ENCODE data around the gene RNF207.

The RNF207 gene

GRCh38 chr1:6253380-6253779, 47.5 kb downstream of the RNF207 start:
- peaks cover 0 to 16% of the 10 kb centered on the region in 2 experiments for H3K36me3 ChIP-seq (ENCODE audit: control insufficient read depth in 1 of 2, insufficient read depth in 2 of 2, low read depth in 1 of 2, low read length in 2 of 2)
- H2BK12ac ChIP-seq (ENCODE audit: low read length in 2 of 2) = no peak overlapping the region
- H4K8ac ChIP-seq (ENCODE audit: low read length) = no peak overlapping the region
- H2BK15ac ChIP-seq (ENCODE audit: low read depth, poor library complexity, severe bottlenecking) = no peak overlapping the region
- H3K9me3 ChIP-seq (ENCODE audit: control insufficient read depth, low read length) = no peaks in the 10 kb centered on the region
- H3K18ac ChIP-seq (ENCODE audit: low read depth in 1 of 2, low read length in 2 of 2) = no peak overlapping the region
- H3K4me2 ChIP-seq (ENCODE audit: low read length, poor library complexity, severe bottlenecking) = no peak overlapping the region
- H3K23ac ChIP-seq (ENCODE audit: low read length in 2 of 2) = no peak overlapping the region
- no peak overlapping the region for H2AK5ac ChIP-seq (ENCODE audit: low read length, severe bottlenecking)
- H4K91ac ChIP-seq (ENCODE audit: low read length) = no peak overlapping the region
- H3K79me1 ChIP-seq (replicated peaks; ENCODE audit: low read length, poor library complexity, severe bottlenecking) = no peaks in the 10 kb centered on the region
- peaks cover 14% of the 10 kb centered on the region for H3K4me1 ChIP-seq (ENCODE audit: control insufficient read depth, insufficient read depth, low read depth, low read length)
- no peak for DNase-seq
- H3K14ac ChIP-seq (ENCODE audit: low read length in 2 of 2) = no peak overlapping the region
- no peak overlapping the region for H3K9ac ChIP-seq (ENCODE audit: low read length)
- H3K27ac ChIP-seq (ENCODE audit: low read length, poor library complexity, severe bottlenecking) = no peak overlapping the region
- H2BK5ac ChIP-seq (ENCODE audit: low read depth, low read length, poor library complexity, severe bottlenecking) = no peak overlapping the region
- no peak overlapping the region for H2BK120ac ChIP-seq (ENCODE audit: low read depth, low read length)
- no peak overlapping the region for H2AFZ ChIP-seq (ENCODE audit: low read depth, low read length)
- peaks cover 28 to 37% of the 10 kb centered on the region in 2 experiments for H3K27me3 ChIP-seq (ENCODE audit: control insufficient read depth in 1 of 2, insufficient read depth in 1 of 2, low read length in 2 of 2)
- 94% methylated on average over 9 of the region's 9 CpGs for WGBS
- no peak overlapping the region for H3K4me3 ChIP-seq (ENCODE audit: insufficient read depth in 1 of 2, low read depth in 1 of 2, low read length in 2 of 2)
- H3K4ac ChIP-seq (ENCODE audit: low read depth in 1 of 2, low read length in 2 of 2) = no peak overlapping the region

- Histone ChIP-seq H3K27me3 (ENCODE audit: control insufficient read depth in 1 of 2, insufficient read depth in 1 of 2, low read length in 2 of 2) (peaks cover 29 to 34% of the 10 kb centered on the region in 2 experiments), H3K23ac (ENCODE audit: low read length in 2 of 2) (no peak overlapping the region), H2BK12ac (ENCODE audit: low read length in 2 of 2) (no peak overlapping the region), H2BK120ac (ENCODE audit: low read depth, low read length) (no peak overlapping the region), H3K27ac (ENCODE audit: low read length, poor library complexity, severe bottlenecking) (no peak overlapping the region), H3K14ac (ENCODE audit: low read length in 2 of 2) (no peak overlapping the region), H3K9ac (ENCODE audit: low read length) (no peak overlapping the region), H3K4me2 (ENCODE audit: low read length, poor library complexity, severe bottlenecking) (no peak overlapping the region), H4K8ac (ENCODE audit: low read length) (no peak overlapping the region), H2BK15ac (ENCODE audit: low read depth, poor library complexity, severe bottlenecking) (no peak overlapping the region), H3K9me3 (ENCODE audit: control insufficient read depth, low read length) (no peaks in the 10 kb centered on the region), H3K4me3 (ENCODE audit: insufficient read depth in 1 of 2, low read depth in 1 of 2, low read length in 2 of 2) (no peak overlapping the region), H2AFZ (ENCODE audit: low read depth, low read length) (no peak overlapping the region), H3K4ac (ENCODE audit: low read depth in 1 of 2, low read length in 2 of 2) (no peak overlapping the region), H3K79me1 (replicated peaks; ENCODE audit: low read length, poor library complexity, severe bottlenecking) (no peaks in the 10 kb centered on the region), H3K4me1 (ENCODE audit: control insufficient read depth, insufficient read depth, low read depth, low read length) (peaks cover 4% of the 10 kb centered on the region), H4K91ac (ENCODE audit: low read length) (peak overlapping the region; percentile 29), H3K18ac (ENCODE audit: low read depth in 1 of 2, low read length in 2 of 2) (no peak overlapping the region), H3K36me3 (ENCODE audit: control insufficient read depth in 1 of 2, insufficient read depth in 2 of 2, low read depth in 1 of 2, low read length in 2 of 2) (peaks cover 0 to 16% of the 10 kb centered on the region in 2 experiments), H2AK5ac (ENCODE audit: low read length, severe bottlenecking) (no peak overlapping the region), H2BK5ac (ENCODE audit: low read depth, low read length, poor library complexity, severe bottlenecking) (no peak overlapping the region)
- 91% methylated on average over 7 of the region's 16 CpGs for WGBS
- DNase-seq = no peak
Measured at GRCh38 chr1:6254691-6255090, 48.8 kb downstream of the RNF207 start.

GRCh38 chr1:6256645-6257044, 50.7 kb downstream of the RNF207 start:
- Histone ChIP-seq H3K4me3 (ENCODE audit: insufficient read depth in 1 of 2, low read depth in 1 of 2, low read length in 2 of 2) (no peak overlapping the region), H3K27me3 (ENCODE audit: control insufficient read depth in 1 of 2, insufficient read depth in 1 of 2, low read length in 2 of 2) (peaks cover 14 to 16% of the 10 kb centered on the region in 2 experiments), H3K36me3 (ENCODE audit: control insufficient read depth in 1 of 2, insufficient read depth in 2 of 2, low read depth in 1 of 2, low read length in 2 of 2) (peaks cover 0 to 12% of the 10 kb centered on the region in 2 experiments), H3K4me2 (ENCODE audit: low read length, poor library complexity, severe bottlenecking) (no peak overlapping the region), H3K27ac (ENCODE audit: low read length, poor library complexity, severe bottlenecking) (no peak overlapping the region), H2BK12ac (ENCODE audit: low read length in 2 of 2) (no peak overlapping the region), H3K9ac (ENCODE audit: low read length) (no peak overlapping the region), H3K79me1 (replicated peaks; ENCODE audit: low read length, poor library complexity, severe bottlenecking) (no peaks in the 10 kb centered on the region), H3K14ac (ENCODE audit: low read length in 2 of 2) (no peak overlapping the region), H3K4ac (ENCODE audit: low read depth in 1 of 2, low read length in 2 of 2) (no peak overlapping the region), H4K8ac (ENCODE audit: low read length) (no peak overlapping the region), H2BK15ac (ENCODE audit: low read depth, poor library complexity, severe bottlenecking) (no peak overlapping the region), H3K23ac (ENCODE audit: low read length in 2 of 2) (no peak overlapping the region), H3K18ac (ENCODE audit: low read depth in 1 of 2, low read length in 2 of 2) (no peak overlapping the region), H3K9me3 (ENCODE audit: control insufficient read depth, low read length) (no peaks in the 10 kb centered on the region), H3K4me1 (ENCODE audit: control insufficient read depth, insufficient read depth, low read depth, low read length) (peaks cover 18% of the 10 kb centered on the region), H2BK120ac (ENCODE audit: low read depth, low read length) (no peak overlapping the region), H2BK5ac (ENCODE audit: low read depth, low read length, poor library complexity, severe bottlenecking) (no peak overlapping the region), H4K91ac (ENCODE audit: low read length) (no peak overlapping the region), H2AFZ (ENCODE audit: low read depth, low read length) (no peak overlapping the region), H2AK5ac (ENCODE audit: low read length, severe bottlenecking) (no peak overlapping the region)
- no peak for DNase-seq
- 91% methylated on average over 13 of the region's 13 CpGs for WGBS

- peaks cover 7 to 9% of the 10 kb centered on the region in 2 experiments for H3K27me3 ChIP-seq (ENCODE audit: control insufficient read depth in 1 of 2, insufficient read depth in 1 of 2, low read length in 2 of 2)
- no peak overlapping the region for H3K27ac ChIP-seq (ENCODE audit: low read length, poor library complexity, severe bottlenecking)
- no peaks in the 10 kb centered on the region for H3K79me1 ChIP-seq (replicated peaks; ENCODE audit: low read length, poor library complexity, severe bottlenecking)
- H2AK5ac ChIP-seq (ENCODE audit: low read length, severe bottlenecking) = no peak overlapping the region
- no peak overlapping the region for H4K8ac ChIP-seq (ENCODE audit: low read length)
- no peak overlapping the region for H2AFZ ChIP-seq (ENCODE audit: low read depth, low read length)
- H3K23ac ChIP-seq (ENCODE audit: low read length in 2 of 2) = no peak overlapping the region
- H2BK15ac ChIP-seq (ENCODE audit: low read depth, poor library complexity, severe bottlenecking) = no peak overlapping the region
- H3K18ac ChIP-seq (ENCODE audit: low read depth in 1 of 2, low read length in 2 of 2) = no peak overlapping the region
- peaks cover 22% of the 10 kb centered on the region for H3K4me1 ChIP-seq (ENCODE audit: control insufficient read depth, insufficient read depth, low read depth, low read length)
- DNase-seq = no peak
- H2BK5ac ChIP-seq (ENCODE audit: low read depth, low read length, poor library complexity, severe bottlenecking) = no peak overlapping the region
- no peaks in the 10 kb centered on the region for H3K9me3 ChIP-seq (ENCODE audit: control insufficient read depth, low read length)
- no peak overlapping the region for H2BK120ac ChIP-seq (ENCODE audit: low read depth, low read length)
- no peak overlapping the region for H3K9ac ChIP-seq (ENCODE audit: low read length)
- H3K36me3 ChIP-seq (ENCODE audit: control insufficient read depth in 1 of 2, insufficient read depth in 2 of 2, low read depth in 1 of 2, low read length in 2 of 2) = peaks cover 0 to 12% of the 10 kb centered on the region in 2 experiments
- no peak overlapping the region for H3K4me2 ChIP-seq (ENCODE audit: low read length, poor library complexity, severe bottlenecking)
- no peak overlapping the region for H3K4ac ChIP-seq (ENCODE audit: low read depth in 1 of 2, low read length in 2 of 2)
- H3K14ac ChIP-seq (ENCODE audit: low read length in 2 of 2) = no peak overlapping the region
- WGBS = 90% methylated on average over 8 of the region's 8 CpGs
- H3K4me3 ChIP-seq (ENCODE audit: insufficient read depth in 1 of 2, low read depth in 1 of 2, low read length in 2 of 2) = no peak overlapping the region
- no peak overlapping the region for H4K91ac ChIP-seq (ENCODE audit: low read length)
- no peak overlapping the region for H2BK12ac ChIP-seq (ENCODE audit: low read length in 2 of 2)
Measured at GRCh38 chr1:6257541-6258069, 51.7 kb downstream of the RNF207 start.

Measured in mesenchymal stem cell (in vitro differentiated cells and primary cell).